Measurements from ENCODE around the gene KHDC4. TPM values are rescaled to one million over a fixed set of nuclear protein-coding genes. Genes with fewer than 3 reads are reported as not detected.

Gene KHDC4
- total RNA-seq, 1 experiment from 2014 or later = 90.9 TPM

- no TSS peak for BruUV-seq (replicated peaks)
- Mint-ChIP-seq H3K9me3 (ENCODE audit: unreplicated experiment) (no peaks in the 10 kb centered on the region), H3K4me3 (ENCODE audit: unreplicated experiment) (no peak overlapping the region), H3K4me1 (ENCODE audit: insufficient read depth, unreplicated experiment) (peaks cover 24% of the 10 kb centered on the region), H3K36me3 (ENCODE audit: insufficient read depth, unreplicated experiment) (no peaks in the 10 kb centered on the region), H3K27ac (ENCODE audit: low read depth, unreplicated experiment) (no peak overlapping the region), H3K27me3 (ENCODE audit: insufficient read depth, unreplicated experiment) (no peaks in the 10 kb centered on the region)
- no peak for DNase-seq (ENCODE audit: unreplicated experiment)
- TF ChIP-seq, protein P1, sequence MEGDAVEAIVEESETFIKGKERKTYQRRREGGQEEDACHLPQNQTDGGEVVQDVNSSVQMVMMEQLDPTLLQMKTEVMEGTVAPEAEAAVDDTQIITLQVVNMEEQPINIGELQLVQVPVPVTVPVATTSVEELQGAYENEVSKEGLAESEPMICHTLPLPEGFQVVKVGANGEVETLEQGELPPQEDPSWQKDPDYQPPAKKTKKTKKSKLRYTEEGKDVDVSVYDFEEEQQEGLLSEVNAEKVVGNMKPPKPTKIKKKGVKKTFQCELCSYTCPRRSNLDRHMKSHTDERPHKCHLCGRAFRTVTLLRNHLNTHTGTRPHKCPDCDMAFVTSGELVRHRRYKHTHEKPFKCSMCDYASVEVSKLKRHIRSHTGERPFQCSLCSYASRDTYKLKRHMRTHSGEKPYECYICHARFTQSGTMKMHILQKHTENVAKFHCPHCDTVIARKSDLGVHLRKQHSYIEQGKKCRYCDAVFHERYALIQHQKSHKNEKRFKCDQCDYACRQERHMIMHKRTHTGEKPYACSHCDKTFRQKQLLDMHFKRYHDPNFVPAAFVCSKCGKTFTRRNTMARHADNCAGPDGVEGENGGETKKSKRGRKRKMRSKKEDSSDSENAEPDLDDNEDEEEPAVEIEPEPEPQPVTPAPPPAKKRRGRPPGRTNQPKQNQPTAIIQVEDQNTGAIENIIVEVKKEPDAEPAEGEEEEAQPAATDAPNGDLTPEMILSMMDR (IDR thresholded peaks at IDR 0.05; ENCODE audit: unreplicated experiment) = no peak
- intact Hi-C loops (cut with micrococcal nuclease) = no loop called here
- POLR2A ChIA-PET = interaction anchor here (0.9 to 5.1 kb wide), 3 partner anchors 12 to 68 kb away, joined by 3 to 34 read pairs (median 13); no protein-coding TSS in a partner anchor
- CTCF ChIA-PET = interaction anchor here (0.6 kb wide), 1 partner anchor 572 kb away, joined by 3 read pairs; no protein-coding TSS in a partner anchor
Measured at GRCh38 chr1:155925506-155925905, 8.7 kb downstream of the KHDC4 start.

DNA sequence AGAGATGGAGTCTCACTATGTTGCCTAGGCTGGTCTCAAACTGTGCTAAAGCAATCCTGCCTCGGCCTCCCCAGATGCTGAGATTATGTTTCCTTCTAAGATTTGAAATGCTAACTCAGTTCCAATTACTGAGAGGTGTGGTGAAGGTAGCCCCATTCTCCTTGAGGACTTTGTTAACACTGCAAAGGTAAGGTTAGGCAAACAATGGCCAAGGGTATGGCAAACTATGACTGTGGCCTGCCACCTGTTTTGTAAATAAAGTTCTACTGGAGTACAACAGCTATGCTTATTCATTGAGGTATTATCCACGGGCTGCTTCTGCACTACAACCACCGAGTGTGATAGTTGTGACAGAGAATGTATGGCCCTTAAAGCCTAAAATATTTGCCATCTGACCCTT is 13.5 kb downstream of the KHDC4 start:
- Mint-ChIP-seq H3K4me3 (ENCODE audit: unreplicated experiment) (no peak overlapping the region), H3K4me1 (ENCODE audit: insufficient read depth, unreplicated experiment) (peaks cover 12% of the 10 kb centered on the region), H3K27me3 (ENCODE audit: insufficient read depth, unreplicated experiment) (no peaks in the 10 kb centered on the region), H3K36me3 (ENCODE audit: insufficient read depth, unreplicated experiment) (no peaks in the 10 kb centered on the region), H3K27ac (ENCODE audit: low read depth, unreplicated experiment) (no peak overlapping the region), H3K9me3 (ENCODE audit: unreplicated experiment) (no peaks in the 10 kb centered on the region)
- POLR2A ChIA-PET = interaction anchor here (0.6 to 15.2 kb wide), 3 partner anchors 8 to 23 kb away, joined by 3 to 203 read pairs (median 34); partner anchors contain the start of gene KHDC4
- TSS peak; percentile 3 for BruUV-seq (replicated peaks)
- TF ChIP-seq, protein P1 (IDR thresholded peaks at IDR 0.05; ENCODE audit: unreplicated experiment) = no peak
- intact Hi-C loops (cut with micrococcal nuclease) = no loop called here
- no peak for DNase-seq (ENCODE audit: unreplicated experiment)
- CTCF ChIA-PET = no interaction called here

DNA sequence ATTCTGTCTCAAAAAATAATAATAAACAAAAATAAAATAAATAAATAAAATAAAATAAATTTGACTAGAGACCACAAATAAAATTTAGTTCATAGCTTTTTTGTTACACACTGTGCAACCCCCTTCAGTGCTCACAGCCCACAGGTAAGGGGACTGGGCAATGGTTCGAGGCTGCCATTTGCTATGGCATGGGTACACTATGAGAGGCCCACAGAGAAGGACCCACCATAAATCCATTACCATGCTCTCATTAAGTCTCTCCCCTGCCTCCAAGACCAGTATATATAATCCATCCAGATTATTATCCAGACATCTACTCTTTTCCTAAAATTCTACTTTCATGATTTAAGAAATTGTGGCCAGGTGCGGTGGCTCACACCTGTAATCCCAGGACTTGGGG is 14.4 kb downstream of the KHDC4 start:
- Mint-ChIP-seq H3K4me3 (ENCODE audit: unreplicated experiment) (no peak overlapping the region), H3K36me3 (ENCODE audit: insufficient read depth, unreplicated experiment) (no peaks in the 10 kb centered on the region), H3K27me3 (ENCODE audit: insufficient read depth, unreplicated experiment) (no peaks in the 10 kb centered on the region), H3K4me1 (ENCODE audit: insufficient read depth, unreplicated experiment) (peaks cover 8% of the 10 kb centered on the region), H3K9me3 (ENCODE audit: unreplicated experiment) (no peaks in the 10 kb centered on the region), H3K27ac (ENCODE audit: low read depth, unreplicated experiment) (no peak overlapping the region)
- ChIA-PET POLR2A (interaction anchor here (0.9 to 15.2 kb wide), 2 partner anchors 13 to 26 kb away, joined by 3 to 203 read pairs; partner anchors contain the start of gene KHDC4), CTCF (no interaction called here)
- intact Hi-C loops (cut with micrococcal nuclease) = no loop called here
- DNase-seq (ENCODE audit: unreplicated experiment) = no peak
- BruUV-seq (replicated peaks) = no TSS peak
- TF ChIP-seq, protein P1 (IDR thresholded peaks at IDR 0.05; ENCODE audit: unreplicated experiment) = no peak

DNA sequence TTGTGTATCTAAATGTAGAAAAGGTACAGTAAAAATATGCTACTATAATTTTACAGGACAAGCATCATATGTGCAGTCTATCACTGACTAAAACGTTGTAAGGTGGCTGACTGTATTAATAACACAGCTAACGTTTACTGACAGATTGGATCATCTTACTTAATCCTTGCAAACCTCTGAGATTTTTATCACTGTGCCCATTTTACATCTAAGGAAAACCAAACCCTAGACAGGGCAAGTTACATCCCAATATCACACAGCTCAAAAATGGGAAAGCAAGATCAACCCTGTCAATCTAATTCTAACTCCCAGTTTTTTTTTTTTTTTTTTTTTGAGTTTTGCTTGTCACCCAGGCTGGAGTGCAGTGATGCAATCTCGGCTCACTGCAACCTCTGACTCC is 15.6 kb downstream of the KHDC4 start:
- TF ChIP-seq, protein P1 (IDR thresholded peaks at IDR 0.05; ENCODE audit: unreplicated experiment) = no peak
- Mint-ChIP-seq H3K4me1 (ENCODE audit: insufficient read depth, unreplicated experiment) (peaks cover 8% of the 10 kb centered on the region), H3K4me3 (ENCODE audit: unreplicated experiment) (no peak overlapping the region), H3K27me3 (ENCODE audit: insufficient read depth, unreplicated experiment) (no peaks in the 10 kb centered on the region), H3K27ac (ENCODE audit: low read depth, unreplicated experiment) (no peak overlapping the region), H3K9me3 (ENCODE audit: unreplicated experiment) (no peaks in the 10 kb centered on the region), H3K36me3 (ENCODE audit: insufficient read depth, unreplicated experiment) (no peaks in the 10 kb centered on the region)
- BruUV-seq (replicated peaks) = no TSS peak
- ChIA-PET POLR2A (interaction anchor here (1.1 to 15.2 kb wide), 2 partner anchors 14 to 26 kb away, joined by 5 to 203 read pairs; partner anchors contain the start of gene KHDC4), CTCF (no interaction called here)
- DNase-seq (ENCODE audit: unreplicated experiment) = no peak
- intact Hi-C loops (cut with micrococcal nuclease) = no loop called here
